MCF 10A (cell line): Measurements from ENCODE around the gene ZMAT5. TPM values are rescaled to one million over a fixed set of nuclear protein-coding genes. Genes with fewer than 3 reads are reported as not detected.

Experiments
- BruUV-seq: library from RNA; stranded (reverse); fragments of 400-500 nt; replicated peaks from 2 replicates; lab custom pipeline; 2021; lab: Mats Ljungman, UMichigan
- CTCF ChIA-PET: fragments of 300-600 bp; sonication (Branson Sonifier 250); formaldehyde crosslinking; extraction: SDS; loops from one replicate; lab custom pipeline; 2021; ENCODE audit warnings: antibody characterized with exemption, inconsistent platforms; lab: Yijun Ruan, JAX
- POLR2A ChIA-PET: fragments of 300-600, 350-650 bp; sonication (Branson Sonifier 250); formaldehyde crosslinking; extraction: SDS; loops from one replicate; lab custom pipeline; 2020; ENCODE audit warnings: antibody characterized with exemption, inconsistent platforms; lab: Yijun Ruan, JAX
- DNase-seq: peaks from one replicate; pipeline ENCODE4 v3.0.0-alpha.2; 2018; ENCODE audit not compliant: unreplicated experiment
- H3K27ac Mint-ChIP-seq: one replicate; pipeline ENCODE4 v1.8.0; 2022; ENCODE audit warnings: mild to moderate bottlenecking, low read depth, mixed read lengths; ENCODE audit not compliant: unreplicated experiment
- H3K27me3 Mint-ChIP-seq: one replicate; pipeline ENCODE4 v1.8.0; 2022; ENCODE audit warnings: mixed read lengths; ENCODE audit not compliant: insufficient read depth, unreplicated experiment
- H3K36me3 Mint-ChIP-seq: one replicate; pipeline ENCODE4 v1.8.0; 2022; ENCODE audit warnings: mild to moderate bottlenecking, moderate library complexity, mixed read lengths; ENCODE audit not compliant: insufficient read depth, unreplicated experiment
- H3K4me1 Mint-ChIP-seq: one replicate; pipeline ENCODE4 v1.8.0; 2022; ENCODE audit warnings: mixed read lengths; ENCODE audit not compliant: insufficient read depth, unreplicated experiment
- H3K4me3 Mint-ChIP-seq: one replicate; pipeline ENCODE4 v1.8.0; 2022; ENCODE audit warnings: mild to moderate bottlenecking, moderate library complexity, mixed read lengths; ENCODE audit not compliant: unreplicated experiment
- H3K9me3 Mint-ChIP-seq: one replicate; pipeline ENCODE4 v1.8.0; 2022; ENCODE audit warnings: mixed read lengths; ENCODE audit not compliant: unreplicated experiment
- intact Hi-C: fragments of 100-400 bp; cut with micrococcal nuclease; formaldehyde crosslinking; loops from 2 replicates; pipeline ENCODE4 v1.14.1; 2022
- total RNA-seq: library from RNA; stranded (reverse); gene quantifications from 2 replicates; pipeline ENCODE4 v1.2.3, GENCODE V29; 2022
- TF ChIP-seq, protein P1 (sequence below): fragments of 200-600 bp; IDR thresholded peaks from one replicate; pipeline ENCODE4 v1.8.0; 2022; ENCODE audit warnings: antibody characterized with exemption, mild to moderate bottlenecking; ENCODE audit not compliant: unreplicated experiment

The ZMAT5 gene
- total RNA-seq, 1 experiment from 2014 or later = 19.0 TPM

DNA sequence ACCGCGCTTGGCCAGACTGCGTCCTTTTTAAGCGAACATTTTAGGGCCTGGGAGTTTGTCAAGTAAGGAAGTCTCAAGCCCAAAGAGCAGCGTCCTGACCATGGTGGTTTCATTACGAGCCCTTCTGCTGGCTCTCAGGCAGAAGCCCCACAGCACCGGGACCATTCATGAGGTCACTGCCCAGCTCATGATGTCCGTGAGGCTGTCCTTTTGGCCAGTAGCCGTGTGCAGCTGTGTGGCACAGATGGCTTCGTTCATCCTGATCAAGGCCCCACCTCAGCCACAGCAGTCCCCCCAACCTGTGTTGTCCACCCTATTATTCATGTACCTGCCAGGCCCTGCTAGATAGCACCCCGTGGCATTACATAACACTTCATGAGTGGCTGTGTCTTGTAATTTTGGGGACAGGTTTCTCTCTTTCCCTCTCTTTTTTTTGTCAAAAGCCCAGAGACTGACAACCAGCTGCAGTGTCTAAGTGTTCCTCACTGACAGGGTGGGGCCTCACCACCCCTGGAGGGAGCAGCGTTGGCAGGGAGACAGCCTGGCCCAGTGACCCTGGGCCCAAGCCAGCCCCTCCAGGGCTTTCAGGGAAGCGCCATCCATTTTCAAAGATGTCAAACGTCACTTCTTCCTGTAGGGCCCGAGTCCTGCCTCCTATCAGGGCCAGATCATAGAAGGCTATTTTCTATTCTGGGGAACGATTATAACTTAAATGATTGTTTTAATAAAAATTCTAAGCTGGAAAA, 68.8 kb downstream of the ZMAT5 start:
- ChIA-PET CTCF (interaction anchor here (0.6 to 1.3 kb wide), 2 partner anchors 15 to 307 kb away, joined by 3 to 4 read pairs; no protein-coding TSS in a partner anchor), POLR2A (no interaction called here)
- intact Hi-C loops = no loop called here
- Mint-ChIP-seq H3K27ac (no peak overlapping the region), H3K9me3 (no peaks in the 10 kb centered on the region), H3K4me3 (no peak overlapping the region), H3K36me3 (peaks cover 53% of the 10 kb centered on the region), H3K4me1 (no peaks in the 10 kb centered on the region), H3K27me3 (no peaks in the 10 kb centered on the region)
- BruUV-seq = no TSS peak
- TF ChIP-seq, protein P1, sequence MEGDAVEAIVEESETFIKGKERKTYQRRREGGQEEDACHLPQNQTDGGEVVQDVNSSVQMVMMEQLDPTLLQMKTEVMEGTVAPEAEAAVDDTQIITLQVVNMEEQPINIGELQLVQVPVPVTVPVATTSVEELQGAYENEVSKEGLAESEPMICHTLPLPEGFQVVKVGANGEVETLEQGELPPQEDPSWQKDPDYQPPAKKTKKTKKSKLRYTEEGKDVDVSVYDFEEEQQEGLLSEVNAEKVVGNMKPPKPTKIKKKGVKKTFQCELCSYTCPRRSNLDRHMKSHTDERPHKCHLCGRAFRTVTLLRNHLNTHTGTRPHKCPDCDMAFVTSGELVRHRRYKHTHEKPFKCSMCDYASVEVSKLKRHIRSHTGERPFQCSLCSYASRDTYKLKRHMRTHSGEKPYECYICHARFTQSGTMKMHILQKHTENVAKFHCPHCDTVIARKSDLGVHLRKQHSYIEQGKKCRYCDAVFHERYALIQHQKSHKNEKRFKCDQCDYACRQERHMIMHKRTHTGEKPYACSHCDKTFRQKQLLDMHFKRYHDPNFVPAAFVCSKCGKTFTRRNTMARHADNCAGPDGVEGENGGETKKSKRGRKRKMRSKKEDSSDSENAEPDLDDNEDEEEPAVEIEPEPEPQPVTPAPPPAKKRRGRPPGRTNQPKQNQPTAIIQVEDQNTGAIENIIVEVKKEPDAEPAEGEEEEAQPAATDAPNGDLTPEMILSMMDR = no peak
- no peak for DNase-seq

DNA sequence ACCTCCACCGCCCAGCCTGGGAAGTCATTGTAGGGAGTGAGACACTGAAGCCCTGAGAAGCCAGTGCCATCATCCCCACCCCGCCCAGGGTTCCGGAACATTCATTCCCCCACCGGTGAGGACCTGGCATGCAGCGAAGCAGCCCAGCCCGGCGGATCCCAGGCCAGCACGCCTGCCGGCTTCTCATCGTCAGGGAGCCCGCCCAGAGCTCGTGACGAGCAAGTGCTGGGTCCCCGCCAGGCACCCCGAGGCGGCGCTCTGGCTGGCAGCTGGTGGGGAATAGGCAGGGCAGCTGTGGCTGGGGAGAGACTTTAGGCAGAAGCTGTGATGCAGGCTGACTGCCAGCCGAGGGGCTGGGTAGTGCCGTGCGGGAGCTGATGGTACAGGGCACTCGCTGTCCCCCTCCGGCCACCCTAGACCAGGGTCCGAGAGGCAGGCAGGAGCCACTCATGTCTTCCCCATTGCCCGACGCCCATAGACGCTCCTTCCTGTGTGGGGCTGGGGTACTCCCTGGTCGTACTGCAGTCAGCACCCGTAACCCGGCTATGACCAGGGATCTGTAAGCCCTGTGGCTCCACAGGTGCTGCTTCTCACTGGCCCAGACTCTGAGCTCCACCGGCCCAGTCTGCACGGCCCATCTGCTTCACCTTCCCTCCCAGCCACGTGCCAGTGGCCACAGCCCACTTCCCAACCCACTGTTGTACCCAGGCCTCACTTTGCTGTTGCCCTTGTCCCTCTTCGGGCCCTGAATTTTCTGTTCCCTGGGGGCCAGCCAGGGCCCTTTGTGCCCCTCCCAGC, 71.5 kb downstream of the ZMAT5 start:
- BruUV-seq = no TSS peak
- Mint-ChIP-seq H3K27ac (no peak overlapping the region), H3K36me3 (peaks cover 60% of the 10 kb centered on the region), H3K4me3 (no peak overlapping the region), H3K9me3 (no peaks in the 10 kb centered on the region), H3K4me1 (no peaks in the 10 kb centered on the region), H3K27me3 (no peaks in the 10 kb centered on the region)
- intact Hi-C loops = no loop called here
- POLR2A ChIA-PET = interaction anchor here (0.7 kb wide), 1 partner anchor 17 kb away, joined by 3 read pairs; no protein-coding TSS in a partner anchor
- CTCF ChIA-PET = interaction anchor here (0.8 to 2.3 kb wide), 3 partner anchors 11 to 394 kb away, joined by 3 to 7 read pairs (median 5); no protein-coding TSS in a partner anchor
- TF ChIP-seq, protein P1 = no peak
- DNase-seq = no peak

DNA sequence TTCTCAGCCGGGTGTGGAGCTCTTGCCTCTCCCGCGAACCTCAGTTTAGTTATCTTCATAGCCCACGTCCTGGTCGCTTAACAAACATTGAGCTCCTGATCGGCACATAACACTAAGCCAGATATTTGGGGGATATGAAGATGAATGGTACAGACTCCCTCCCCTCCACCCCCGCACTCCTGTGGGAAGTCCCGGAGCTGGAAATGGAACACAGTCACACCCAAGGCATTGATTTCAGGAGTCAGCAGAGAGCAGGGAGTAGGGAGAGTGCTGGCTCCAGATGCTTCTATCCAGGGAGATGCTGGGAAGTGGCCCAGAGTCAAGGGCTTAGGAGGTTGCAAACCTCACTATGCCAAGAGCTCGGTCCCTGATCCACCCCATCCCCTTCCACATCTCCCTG, 73.1 kb downstream of the ZMAT5 start:
- Mint-ChIP-seq H3K36me3 (peaks cover 67% of the 10 kb centered on the region), H3K4me3 (no peak overlapping the region), H3K27ac (no peak overlapping the region), H3K9me3 (no peaks in the 10 kb centered on the region), H3K4me1 (no peaks in the 10 kb centered on the region), H3K27me3 (no peaks in the 10 kb centered on the region)
- BruUV-seq = no TSS peak
- ChIA-PET POLR2A (no interaction called here), CTCF (interaction anchor here (0.5 to 2.3 kb wide), 5 partner anchors 57 to 1323 kb away, joined by 3 to 7 read pairs (median 4); no protein-coding TSS in a partner anchor)
- TF ChIP-seq, protein P1 = no peak
- intact Hi-C loops = no loop called here
- DNase-seq = no peak

DNA sequence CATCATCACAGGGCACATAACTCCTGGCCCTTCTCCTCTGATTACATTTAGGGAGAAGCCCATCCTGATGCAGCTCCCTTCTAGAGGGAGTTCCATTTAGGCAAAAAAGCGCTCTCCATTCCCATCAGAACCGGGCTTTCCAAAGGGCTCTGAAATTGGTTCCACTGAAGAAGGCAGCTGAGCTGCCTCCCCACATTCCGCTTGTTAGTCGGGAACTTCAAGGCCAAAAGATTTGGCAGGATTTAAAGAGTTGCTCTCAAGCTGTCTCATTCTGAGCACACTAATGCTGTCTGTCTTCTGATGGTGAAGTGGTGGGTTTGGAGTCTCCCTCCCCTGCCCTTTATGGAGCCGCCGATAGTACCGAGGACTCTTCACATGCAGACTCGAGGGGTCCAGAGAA, 73.6 kb downstream of the ZMAT5 start:
- H3K4me1 Mint-ChIP-seq = no peaks in the 10 kb centered on the region

More for the DNA sequence above, 73.6 kb downstream of the ZMAT5 start:
- intact Hi-C loops = no loop called here
- BruUV-seq = no TSS peak
- DNase-seq = no peak
- Mint-ChIP-seq H3K27ac (no peak overlapping the region), H3K36me3 (peaks cover 62% of the 10 kb centered on the region), H3K9me3 (no peaks in the 10 kb centered on the region), H3K4me3 (no peak overlapping the region), H3K27me3 (no peaks in the 10 kb centered on the region)
- CTCF ChIA-PET = interaction anchor here (0.6 to 2.3 kb wide), 4 partner anchors 25 to 392 kb away, joined by 3 to 7 read pairs (median 4); no protein-coding TSS in a partner anchor
- POLR2A ChIA-PET = no interaction called here
- TF ChIP-seq, protein P1 = no peak
